AG10803 (cell line): Measurements from ENCODE around the gene DLGAP1.

Experiments
- DNase-seq: peaks from one replicate; pipeline ENCODE4 v3.0.0; 2010; ENCODE audit warnings: low read depth
- H3K4me3 ChIP-seq: 2 replicates; pipeline ENCODE4 v1.5.1; 2011; ENCODE audit warnings: mild to moderate bottlenecking, low read length, control low read depth
- CTCF ChIP-seq: conservative IDR thresholded peaks from 2 replicates; pipeline ENCODE4 v1.5.1; 2011; ENCODE audit warnings: mild to moderate bottlenecking, low read length, control low read depth, inconsistent platforms

Gene DLGAP1

GRCh38 chr18:3648200-3648599, 806.9 kb downstream of the DLGAP1 start:
- TF ChIP-seq CTCF, result no peak
- DNase-seq, result no peak
- H3K4me3 ChIP-seq, result no peak overlapping the region

DNA sequence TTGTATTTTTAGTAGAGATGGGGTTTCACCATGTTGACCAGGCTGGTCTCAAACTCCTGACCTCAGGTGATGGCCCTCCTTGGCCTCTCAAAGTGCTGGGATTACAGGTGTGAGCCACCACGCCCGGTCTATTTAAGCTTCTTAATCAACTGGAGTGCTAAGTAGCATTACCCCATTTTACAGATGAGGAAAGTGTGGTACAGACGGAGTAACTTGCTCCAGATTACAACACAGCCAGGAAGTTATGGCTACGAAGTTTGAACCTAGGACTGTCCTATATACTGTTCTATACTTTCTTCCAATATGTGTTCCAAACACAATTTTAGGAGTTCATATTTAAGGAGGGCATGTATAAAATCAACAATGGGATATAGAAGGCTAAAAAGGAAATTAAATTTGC, 807.5 kb downstream of the DLGAP1 start:
- no peak for DNase-seq

DNA sequence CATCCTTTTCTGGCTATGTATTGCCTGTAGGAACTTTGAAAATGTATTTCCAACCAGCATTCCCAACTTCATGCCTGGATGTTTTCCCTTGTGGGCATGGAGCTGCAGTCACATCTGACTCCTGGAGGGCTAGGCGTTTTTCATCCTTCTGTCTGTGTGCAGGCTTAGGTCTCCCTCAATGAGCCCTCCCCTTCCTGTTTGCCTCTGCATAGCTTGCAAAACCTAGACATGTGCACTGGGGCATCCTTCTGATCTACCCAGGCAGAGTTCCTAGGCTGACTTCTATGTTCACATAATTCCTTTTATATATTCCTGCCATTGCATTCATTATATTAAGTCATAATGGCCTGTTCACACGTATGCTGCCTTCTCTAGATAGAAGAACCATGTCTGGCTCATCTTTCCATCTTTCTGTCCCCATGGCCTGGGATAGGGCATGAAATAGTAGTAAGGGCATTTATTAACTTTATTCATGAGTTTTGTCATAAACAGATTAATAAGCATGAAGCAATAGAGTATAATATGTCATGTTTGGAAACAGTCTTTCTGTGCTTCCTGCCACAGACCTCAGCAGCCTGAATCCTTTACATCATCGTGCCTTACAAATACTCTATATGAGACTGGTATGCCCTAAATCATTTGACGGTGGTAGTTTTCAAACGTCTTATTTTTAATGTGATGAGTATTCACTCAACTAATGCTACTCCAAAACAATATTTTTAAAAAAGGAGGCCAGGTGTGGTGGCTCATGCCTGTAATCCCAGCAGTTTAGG, 809.5 kb downstream of the DLGAP1 start:
- TF ChIP-seq CTCF, result no peak
- DNase-seq, result no peak

More for the DNA sequence above, 807.5 kb downstream of the DLGAP1 start:
- no peak overlapping the region for H3K4me3 ChIP-seq
- TF ChIP-seq CTCF, result no peak

GRCh38 chr18:3634250-3634939, 820.7 kb downstream of the DLGAP1 start:
- no peak overlapping the region for H3K4me3 ChIP-seq
- no peak for TF ChIP-seq CTCF
- DNase-seq, result no peak

More for the DNA sequence above, 809.5 kb downstream of the DLGAP1 start:
- H3K4me3 ChIP-seq, result no peak overlapping the region

GRCh38 chr18:3631887-3632286, 823.2 kb downstream of the DLGAP1 start:
- DNase-seq, result no peak
- H3K4me3 ChIP-seq, result no peak overlapping the region
- no peak for TF ChIP-seq CTCF

DNA sequence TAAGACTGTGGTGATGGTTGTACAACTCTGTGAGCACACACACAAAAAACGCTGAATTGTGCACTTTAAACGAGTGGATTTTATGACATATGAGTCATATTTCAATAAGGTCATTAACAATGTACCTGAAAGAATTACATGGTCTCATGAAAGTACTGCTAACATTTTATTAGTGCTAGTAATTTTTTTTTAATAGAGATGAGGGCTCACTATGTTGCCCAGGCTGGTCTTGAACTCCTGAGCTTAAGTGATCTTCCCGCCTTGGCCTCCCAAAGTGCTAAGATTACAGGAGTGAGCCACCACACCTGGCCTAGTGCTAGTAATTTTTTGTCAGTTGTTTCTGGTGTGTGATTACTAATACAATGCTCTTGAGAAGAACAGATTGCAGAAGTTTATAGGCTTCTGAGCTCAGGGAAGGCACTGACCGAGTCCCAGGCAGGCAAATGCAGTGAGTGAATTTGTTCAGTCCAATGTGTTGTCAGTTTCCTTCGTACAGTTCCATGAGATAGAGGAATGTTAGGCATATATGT, 828.1 kb downstream of the DLGAP1 start:
- TF ChIP-seq CTCF, result no peak
- H3K4me3 ChIP-seq, result no peak overlapping the region
- DNase-seq, result no peak

GRCh38 chr18:3625742-3626091, 829.4 kb downstream of the DLGAP1 start:
- H3K4me3 ChIP-seq, result no peak overlapping the region
- DNase-seq, result peak; percentile 27
- TF ChIP-seq CTCF, result no peak
